Trophoblast cell (in vitro differentiated cells and primary cell): ENCODE data around the gene EXOC4.
A peak's percentile ranks its signal among the peaks of the same experiment; 100 is the strongest.

ENCODE experiments used
- DNase-seq, 2 donors: peaks; one replicate each; pipeline ENCODE4 v3.0.0-alpha.2; 2016
- H2AFZ ChIP-seq: 2 replicates; pipeline ENCODE4 v1.6.1; 2013; ENCODE audit warnings: low read length, moderate library complexity, mild to moderate bottlenecking; ENCODE audit not compliant: insufficient read depth, poor library complexity
- H2AK5ac ChIP-seq: 2 replicates; pipeline ENCODE4 v1.6.1; 2013; ENCODE audit warnings: mild to moderate bottlenecking, low read length
- H2BK120ac ChIP-seq: 2 replicates; pipeline ENCODE4 v1.6.1; 2013; ENCODE audit warnings: low read length, mild to moderate bottlenecking, moderate library complexity; ENCODE audit not compliant: insufficient read depth, poor library complexity
- H2BK12ac ChIP-seq: 2 replicates; pipeline ENCODE4 v1.6.1; 2013; ENCODE audit warnings: mild to moderate bottlenecking, low read length, moderate library complexity
- H2BK5ac ChIP-seq: 2 replicates; pipeline ENCODE4 v1.6.1; 2013; ENCODE audit warnings: low read length, low read depth, moderate library complexity, mild to moderate bottlenecking; ENCODE audit not compliant: poor library complexity
- H3K14ac ChIP-seq: 2 replicates; pipeline ENCODE4 v1.6.1; 2013; ENCODE audit warnings: mild to moderate bottlenecking, low read length
- H3K18ac ChIP-seq: 2 replicates; pipeline ENCODE4 v1.6.1; 2013; ENCODE audit warnings: mild to moderate bottlenecking, low read length
- H3K23ac ChIP-seq: 2 replicates; pipeline ENCODE4 v1.6.1; 2013; ENCODE audit warnings: low read length
- H3K27ac ChIP-seq: 2 replicates; pipeline ENCODE4 v1.5.1; 2013; ENCODE audit warnings: low read depth, mild to moderate bottlenecking, inconsistent platforms, low read length, moderate library complexity
- H3K27me3 ChIP-seq: 2 replicates; pipeline ENCODE4 v1.6.1; 2013; ENCODE audit warnings: inconsistent platforms, mild to moderate bottlenecking, low read length, moderate library complexity; ENCODE audit not compliant: insufficient read depth
- H3K36me3 ChIP-seq, 2 experiments: 1 replicate in 1 of 2; 2 replicates in 1 of 2; pipeline ENCODE4 v1.6.1; 2013; ENCODE audit warnings: low read length in 2 of 2, mild to moderate bottlenecking in 2 of 2, moderate library complexity in 1 of 2; ENCODE audit not compliant: insufficient read depth in 2 of 2, control insufficient read depth in 1 of 2
- H3K4ac ChIP-seq: 2 replicates; pipeline ENCODE4 v1.6.1; 2013; ENCODE audit warnings: low read depth, mild to moderate bottlenecking, low read length, moderate library complexity
- H3K4me1 ChIP-seq, 2 experiments: 1 replicate in 1 of 2; 2 replicates in 1 of 2; pipeline ENCODE4 v1.6.1; 2013; ENCODE audit warnings: low read length in 2 of 2, mild to moderate bottlenecking in 2 of 2, moderate library complexity in 1 of 2; ENCODE audit not compliant: insufficient read depth in 2 of 2, control insufficient read depth in 1 of 2
- H3K4me2 ChIP-seq: 2 replicates; pipeline ENCODE4 v1.6.1; 2013; ENCODE audit warnings: inconsistent platforms, mild to moderate bottlenecking, low read length, moderate library complexity
- H3K4me3 ChIP-seq: 2 replicates; pipeline ENCODE4 v1.5.1; 2013; ENCODE audit warnings: mild to moderate bottlenecking, low read depth, low read length, inconsistent platforms
- H3K79me1 ChIP-seq: one replicate; pipeline ENCODE4 v1.6.1; 2013; ENCODE audit warnings: low read length
- H3K79me2 ChIP-seq: 2 replicates; pipeline ENCODE4 v1.6.1; 2013; ENCODE audit warnings: low read length, mild to moderate bottlenecking; ENCODE audit not compliant: control insufficient read depth, insufficient read depth, poor library complexity
- H3K9ac ChIP-seq: 2 replicates; pipeline ENCODE4 v1.6.1; 2013; ENCODE audit warnings: mild to moderate bottlenecking, low read length
- H3K9me3 ChIP-seq: 2 replicates; pipeline ENCODE4 v1.6.1; 2013; ENCODE audit warnings: low read depth, mild to moderate bottlenecking, control low read depth, inconsistent platforms, low read length; ENCODE audit not compliant: insufficient read depth
- H4K12ac ChIP-seq: 2 replicates; pipeline ENCODE4 v1.6.1; 2013; ENCODE audit warnings: low read depth, mild to moderate bottlenecking, low read length, moderate library complexity
- H4K8ac ChIP-seq: 2 replicates; pipeline ENCODE4 v1.6.1; 2013; ENCODE audit warnings: low read depth, mild to moderate bottlenecking, low read length, moderate library complexity
- H4K91ac ChIP-seq: one replicate; pipeline ENCODE4 v1.6.1; 2013; ENCODE audit warnings: low read depth, mild to moderate bottlenecking, low read length, moderate library complexity
- WGBS: extraction: QIAGEN DNeasy Blood & Tissue Kit; methylation state at CpG from one replicate; pipeline ENCODE4 v1.1.7; 2013; ENCODE audit warnings: missing lambda C conversion rate; ENCODE audit not compliant: insufficient read length, insufficient coverage; ENCODE audit errors: extremely low coverage; 5-methylcytosine and 5-hydroxymethylcytosine counted together

The EXOC4 gene

GRCh38 chr7:133428876-133429275 is 176.0 kb downstream of the EXOC4 start:
- Histone ChIP-seq H3K27me3 (no peaks in the 10 kb centered on the region), H4K8ac (no peak overlapping the region), H3K79me2 (no peaks in the 10 kb centered on the region), H2BK5ac (no peak overlapping the region), H3K4me2 (no peak overlapping the region), H3K4ac (no peak overlapping the region), H3K9me3 (peaks cover 2% of the 10 kb centered on the region), H3K18ac (no peak overlapping the region), H2AFZ (no peak overlapping the region), H3K4me3 (no peak overlapping the region), H4K12ac (no peak overlapping the region), H2BK12ac (no peak overlapping the region), H3K4me1 (peaks cover 0 to 2% of the 10 kb centered on the region in 2 experiments), H2AK5ac (no peak overlapping the region), H3K14ac (no peak overlapping the region), H4K91ac (no peak overlapping the region), H3K9ac (no peak overlapping the region), H3K79me1 (no peaks in the 10 kb centered on the region), H2BK120ac (no peak overlapping the region), H3K27ac (no peak overlapping the region), H3K23ac (no peak overlapping the region), H3K36me3 (no peaks in the 10 kb centered on the region)
- DNase-seq: no peak
- WGBS: 100% methylated on average over 3 of the region's 3 CpGs

GRCh38 chr7:133429371-133429770 is 176.5 kb downstream of the EXOC4 start:
- Histone ChIP-seq H4K12ac (no peak overlapping the region), H3K27ac (no peak overlapping the region), H3K27me3 (no peaks in the 10 kb centered on the region), H2BK5ac (no peak overlapping the region), H2BK12ac (no peak overlapping the region), H3K14ac (no peak overlapping the region), H4K8ac (no peak overlapping the region), H3K79me2 (no peaks in the 10 kb centered on the region), H3K4me1 (peaks cover 0 to 2% of the 10 kb centered on the region in 2 experiments), H3K23ac (no peak overlapping the region), H3K4me3 (no peak overlapping the region), H2AK5ac (no peak overlapping the region), H3K9me3 (peaks cover 2% of the 10 kb centered on the region), H2BK120ac (no peak overlapping the region), H4K91ac (no peak overlapping the region), H3K36me3 (no peaks in the 10 kb centered on the region), H2AFZ (no peak overlapping the region), H3K79me1 (no peaks in the 10 kb centered on the region), H3K18ac (no peak overlapping the region), H3K9ac (no peak overlapping the region), H3K4ac (no peak overlapping the region), H3K4me2 (no peak overlapping the region)
- WGBS: no CpG with 5 or more reads among the region's 3 CpGs
- peak; percentile 17 to 66 for DNase-seq

DNA sequence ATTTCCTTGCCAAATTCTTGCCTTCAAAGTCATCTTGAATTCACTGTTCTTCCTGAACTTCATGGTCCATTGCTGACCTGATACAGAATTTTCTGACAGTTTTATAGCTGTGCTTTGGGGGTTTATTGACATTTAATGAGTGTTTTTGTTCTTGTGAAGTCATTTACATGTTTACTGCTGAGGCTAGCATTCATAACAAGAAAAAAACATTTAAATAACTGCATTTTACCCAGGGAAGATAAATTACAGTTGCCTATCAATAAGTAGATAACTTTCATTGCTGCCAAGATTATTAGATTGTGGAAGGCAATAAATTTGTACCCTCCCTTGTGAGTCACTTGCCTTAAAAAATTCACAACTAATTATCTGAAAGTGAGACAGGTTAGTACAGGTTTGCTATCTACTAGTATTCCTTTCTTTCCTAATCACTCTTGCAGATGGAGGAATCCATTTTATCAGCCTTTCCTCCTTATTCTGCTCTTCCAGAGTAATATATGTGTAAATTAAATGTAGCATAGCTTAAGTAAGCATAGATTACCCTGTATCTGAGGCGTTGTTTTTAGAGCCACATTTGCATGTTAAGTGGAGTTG is 178.4 kb downstream of the EXOC4 start:
- no peaks in the 10 kb centered on the region for H3K27me3 ChIP-seq
- peaks cover 0 to 2% of the 10 kb centered on the region in 2 experiments for H3K4me1 ChIP-seq
- H3K4ac ChIP-seq: no peak overlapping the region
- no peak overlapping the region for H3K4me3 ChIP-seq
- no peaks in the 10 kb centered on the region for H3K36me3 ChIP-seq
- H3K14ac ChIP-seq: no peak overlapping the region
- no peak overlapping the region for H2BK5ac ChIP-seq
- peaks cover 2% of the 10 kb centered on the region for H3K9me3 ChIP-seq
- H2BK120ac ChIP-seq: no peak overlapping the region
- WGBS: no CpG with 5 or more reads among the region's 1 CpG
- H3K27ac ChIP-seq: no peak overlapping the region
- H3K9ac ChIP-seq: no peak overlapping the region
- H2AFZ ChIP-seq: no peak overlapping the region
- DNase-seq: no peak
- no peak overlapping the region for H4K8ac ChIP-seq
- no peak overlapping the region for H3K4me2 ChIP-seq
- no peak overlapping the region for H3K18ac ChIP-seq
- no peak overlapping the region for H2AK5ac ChIP-seq
- no peaks in the 10 kb centered on the region for H3K79me1 ChIP-seq
- H4K91ac ChIP-seq: no peak overlapping the region
- no peaks in the 10 kb centered on the region for H3K79me2 ChIP-seq
- H2BK12ac ChIP-seq: no peak overlapping the region
- H3K23ac ChIP-seq: no peak overlapping the region
- H4K12ac ChIP-seq: no peak overlapping the region

- H3K9ac ChIP-seq: no peak overlapping the region
- H3K14ac ChIP-seq: no peak overlapping the region
- no peak overlapping the region for H2BK5ac ChIP-seq
- H3K9me3 ChIP-seq: peaks cover 2% of the 10 kb centered on the region
- H3K27ac ChIP-seq: no peak overlapping the region
- H3K4me2 ChIP-seq: no peak overlapping the region
- H3K4me1 ChIP-seq: peaks cover 0 to 2% of the 10 kb centered on the region in 2 experiments
- H2BK12ac ChIP-seq: no peak overlapping the region
- H3K27me3 ChIP-seq: no peaks in the 10 kb centered on the region
- no peak overlapping the region for H4K8ac ChIP-seq
- H2AK5ac ChIP-seq: no peak overlapping the region
- no peak overlapping the region for H3K23ac ChIP-seq
- H2AFZ ChIP-seq: no peak overlapping the region
- no peak overlapping the region for H4K12ac ChIP-seq
- no peak overlapping the region for H3K4me3 ChIP-seq
- H3K4ac ChIP-seq: no peak overlapping the region
- no peaks in the 10 kb centered on the region for H3K79me1 ChIP-seq
- no peak overlapping the region for H3K18ac ChIP-seq
- no CpG with 5 or more reads among the region's 4 CpGs for WGBS
- H3K36me3 ChIP-seq: no peaks in the 10 kb centered on the region
- no peak for DNase-seq
- no peak overlapping the region for H2BK120ac ChIP-seq
- H4K91ac ChIP-seq: no peak overlapping the region
- H3K79me2 ChIP-seq: no peaks in the 10 kb centered on the region
Measured at GRCh38 chr7:133433165-133433812, 180.4 kb downstream of the EXOC4 start.
